ENCODE data around the gene TCF12.
"Not testable (repeated sequence)": the region's sequence is repeated elsewhere in the genome, so short reads cannot be mapped to it uniquely, and the experiment has no call there.

The TCF12 gene

GRCh38 chr15:57144448-57144847 is 226.0 kb downstream of the TCF12 start:
- no peak for DNase-seq

GRCh38 chr15:57146506-57147201 is 228.2 kb downstream of the TCF12 start:
- DNase-seq: no peak

- DNase-seq: no peak
Observed at GRCh38 chr15:57147621-57148020, 229.2 kb downstream of the TCF12 start.

GRCh38 chr15:57148262-57148661 is 229.8 kb downstream of the TCF12 start:
- DNase-seq: no peak

- DNase-seq: no peak
Observed at GRCh38 chr15:57149196-57149595, 230.8 kb downstream of the TCF12 start.

- no peak for DNase-seq
Observed at GRCh38 chr15:57150066-57150865, 231.8 kb downstream of the TCF12 start.

- DNase-seq: not testable (repeated sequence)
Observed at GRCh38 chr15:57150866-57151203, 232.4 kb downstream of the TCF12 start.

- DNase-seq: no peak
Observed at GRCh38 chr15:57152133-57152532, 233.7 kb downstream of the TCF12 start.

GRCh38 chr15:57152666-57153539 is 234.5 kb downstream of the TCF12 start:
- DNase-seq: no peak

- no peak for DNase-seq
Observed at GRCh38 chr15:57156210-57156884, 237.9 kb downstream of the TCF12 start.

GRCh38 chr15:57158589-57158988 is 240.1 kb downstream of the TCF12 start:
- no peak for DNase-seq

GRCh38 chr15:57158997-57159668 is 240.7 kb downstream of the TCF12 start:
- DNase-seq: no peak

GRCh38 chr15:57159767-57160166 is 241.3 kb downstream of the TCF12 start:
- no peak for DNase-seq

GRCh38 chr15:57160823-57161560 is 242.5 kb downstream of the TCF12 start:
- DNase-seq: no peak

GRCh38 chr15:57164251-57164650 is 245.8 kb downstream of the TCF12 start:
- not testable (repeated sequence) for DNase-seq

GRCh38 chr15:57165992-57166391 is 247.5 kb downstream of the TCF12 start:
- no peak for DNase-seq

- DNase-seq: no peak
Observed at GRCh38 chr15:57167821-57168395, 249.5 kb downstream of the TCF12 start.

GRCh38 chr15:57169643-57170042 is 251.2 kb downstream of the TCF12 start:
- DNase-seq: no peak

- DNase-seq: no peak
Observed at GRCh38 chr15:57171426-57171825, 253.0 kb downstream of the TCF12 start.

GRCh38 chr15:57172925-57173324 is 254.5 kb downstream of the TCF12 start:
- DNase-seq: no peak

- DNase-seq: no peak
Observed at GRCh38 chr15:57183041-57183440, 264.6 kb downstream of the TCF12 start.

Measured in T-helper 9 cell (primary cell).